Suprapubic skin (tissue), 4 donors: Measurements from ENCODE around the gene PATL2.

Source experiments
- CTCF ChIP-seq, 2 donors: fragments of 200-600 bp in 1 of 2; fragments of 450-650 bp in 1 of 2; sonication (generic) in 1 of 2; IDR thresholded peaks; one replicate each; pipeline ENCODE4 v1.5.1; 2016 to 2019; ENCODE audit warnings: antibody characterized with exemption in 2 of 2, mild to moderate bottlenecking in 1 of 2, moderate library complexity in 1 of 2
- EP300 ChIP-seq: sonication (generic); formaldehyde crosslinking; IDR thresholded peaks from one replicate; pipeline ENCODE4 v1.6.1; 2017; ENCODE audit warnings: antibody characterized with exemption
- POLR2A ChIP-seq, 2 donors: fragments of 450-650 bp; IDR thresholded peaks; one replicate each; pipeline ENCODE4 v1.6.1; 2017; ENCODE audit warnings: antibody characterized with exemption in 2 of 2, mild to moderate bottlenecking in 2 of 2, moderate library complexity in 2 of 2
- POLR2AphosphoS5 ChIP-seq, 3 donors: sonication (generic); formaldehyde crosslinking; IDR thresholded peaks; one replicate each; pipeline ENCODE4 v1.6.1; 2017; ENCODE audit warnings: antibody characterized with exemption in 3 of 3

DNA sequence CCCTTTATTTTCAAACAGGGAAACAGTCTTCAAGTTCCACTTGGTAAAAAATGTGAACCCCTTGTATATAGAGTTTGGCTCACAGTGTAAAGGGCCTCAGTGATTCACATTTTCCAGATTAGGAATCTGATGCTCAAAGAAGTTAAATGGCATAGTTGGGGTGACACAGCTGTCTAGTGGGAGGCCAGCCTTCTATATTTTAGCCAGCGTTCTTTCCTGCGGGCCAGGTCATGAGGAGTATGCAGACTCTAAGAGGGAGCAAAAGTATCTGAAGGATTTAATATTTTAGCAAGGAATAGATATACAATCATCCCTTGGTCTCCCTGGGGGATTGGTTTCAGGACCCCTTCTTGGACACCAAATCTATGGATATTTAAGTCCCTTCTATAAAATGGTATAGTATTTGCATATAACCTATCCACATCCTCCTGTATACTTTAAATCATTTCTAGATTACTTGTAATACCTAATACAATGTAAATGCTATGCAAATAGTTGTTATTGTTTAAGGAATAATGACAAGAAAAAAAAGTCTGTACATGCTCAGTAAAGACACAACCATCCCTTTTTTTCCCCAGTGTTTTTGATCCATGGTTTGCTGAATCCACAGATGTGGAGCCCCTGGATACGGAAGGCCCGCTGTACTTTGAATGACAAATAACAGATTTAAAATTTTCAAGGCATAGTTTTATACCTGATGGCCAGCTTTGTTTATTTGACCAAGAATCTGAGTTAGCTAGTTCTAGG lies 7.2 kb upstream of the PATL2 start:
- TF ChIP-seq POLR2A (IDR thresholded peaks at IDR 0.05) (no peak), CTCF (IDR thresholded peaks at IDR 0.05) (no peak), EP300 (no peak), POLR2AphosphoS5 (IDR thresholded peaks at IDR 0.05) (no peak)
